ENCODE measurements around the gene CEP68.

GRCh38 chr2:65055422-65056214 lies 598 bp upstream of the CEP68 start:
- TF ChIP-seq CTCF (conservative IDR thresholded peaks at IDR 0.05; ENCODE audit: low read length) (no peak), EZH2phosphoT487 (IDR thresholded peaks at IDR 0.05; ENCODE audit: borderline replicate concordance) (no peak)
